Activated naive CD8-positive, alpha-beta T cell treated with anti-CD3 and anti-CD28 coated beads, Interleukin-2, amount 50 U/mL, for 16 hours (primary cell): ENCODE measurements around the gene BPIFA2.
"Not testable (repeated sequence)": the region's sequence is repeated elsewhere in the genome, so short reads cannot be mapped to it uniquely, and the experiment has no call there.

ENCODE experiments used
- DNase-seq: peaks from one replicate; pipeline ENCODE4 v3.0.0-alpha.2; 2020; ENCODE audit warnings: low read depth, low spot score

Gene BPIFA2

DNA sequence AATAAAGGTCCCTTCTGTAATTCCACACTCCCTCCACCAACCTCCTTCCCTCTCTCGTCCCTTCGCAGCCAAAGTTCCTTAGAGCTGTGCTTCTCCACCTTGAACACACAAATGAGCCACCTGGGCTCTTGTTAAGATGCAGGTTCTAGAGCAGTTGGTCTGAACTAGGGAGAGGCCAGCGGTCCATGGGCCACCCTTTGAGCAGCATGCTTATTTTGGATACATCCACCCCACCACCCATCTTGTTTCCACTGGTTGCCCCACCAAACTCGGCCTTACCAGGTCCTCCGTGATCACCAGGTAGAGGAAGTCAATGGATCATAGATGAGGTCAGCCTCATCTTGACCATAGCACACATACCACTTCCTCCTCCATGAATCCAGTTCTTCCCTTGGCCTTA is 7.3 kb upstream of the BPIFA2 start:
- DNase-seq, result no peak

DNA sequence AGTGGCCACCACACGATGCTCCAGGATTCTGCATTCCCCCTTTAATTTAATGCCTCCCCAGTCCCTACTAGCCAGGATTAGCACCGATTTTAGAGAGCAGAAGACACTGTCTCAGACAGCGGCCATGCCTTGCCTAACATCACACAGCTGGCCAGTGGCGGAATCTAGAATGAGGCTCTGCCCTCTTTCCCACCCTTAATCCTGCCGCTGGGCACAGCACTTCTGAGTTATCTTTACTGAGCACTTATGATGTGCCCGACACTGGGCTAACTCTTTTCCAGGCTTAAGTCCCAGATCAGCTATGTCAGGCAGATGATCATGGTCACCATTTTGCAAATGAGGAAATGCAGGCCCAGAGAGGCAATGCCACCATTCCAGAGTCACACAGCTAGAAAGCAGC is 5.6 kb upstream of the BPIFA2 start:
- no peak for DNase-seq

GRCh38 chr20:33162753-33163152 is 5.2 kb upstream of the BPIFA2 start:
- no peak for DNase-seq

DNA sequence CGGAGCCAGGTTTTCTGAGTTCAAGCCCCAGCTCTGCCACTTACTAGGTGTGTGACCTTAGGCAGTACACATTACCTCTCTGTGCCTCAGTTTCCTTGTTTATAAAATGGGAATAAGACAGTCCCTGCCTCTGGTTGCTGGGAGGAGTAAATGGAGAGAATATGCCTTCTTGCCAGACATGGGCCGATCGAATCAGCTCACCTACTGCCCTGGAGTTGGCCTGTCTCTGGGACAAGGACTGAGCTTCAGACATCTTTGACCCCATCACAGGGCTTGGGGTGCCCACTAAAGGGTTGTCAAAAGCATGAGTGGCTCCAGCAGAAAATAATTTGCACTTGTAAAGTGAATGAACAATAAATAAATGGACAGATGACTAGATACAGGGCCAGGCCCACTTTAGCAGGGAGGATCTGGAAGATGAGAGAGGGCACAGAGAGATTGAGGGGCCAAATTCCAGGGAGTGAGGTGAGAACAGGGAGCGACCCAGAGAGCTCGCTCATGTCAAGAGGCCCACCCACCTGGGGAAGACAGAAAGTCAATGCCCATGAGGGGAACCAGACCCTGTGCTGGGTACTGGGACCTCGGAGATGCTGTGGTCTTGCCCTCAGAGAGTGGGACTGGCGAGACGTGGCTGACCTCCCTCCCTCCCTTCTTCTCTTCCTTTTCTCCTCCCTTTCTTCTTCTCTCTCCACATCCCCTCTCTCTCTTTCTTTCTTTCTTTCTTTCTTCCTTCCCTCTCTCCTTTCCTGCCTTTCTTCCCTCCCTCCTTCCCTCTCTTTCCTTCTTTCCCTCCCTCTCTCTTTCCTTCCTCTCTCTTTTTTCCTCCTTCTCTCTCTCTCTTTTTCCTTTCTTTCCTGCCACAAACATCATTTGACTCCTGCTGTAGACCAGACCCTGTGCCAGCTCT is 3.9 kb upstream of the BPIFA2 start:
- no peak for DNase-seq

DNA sequence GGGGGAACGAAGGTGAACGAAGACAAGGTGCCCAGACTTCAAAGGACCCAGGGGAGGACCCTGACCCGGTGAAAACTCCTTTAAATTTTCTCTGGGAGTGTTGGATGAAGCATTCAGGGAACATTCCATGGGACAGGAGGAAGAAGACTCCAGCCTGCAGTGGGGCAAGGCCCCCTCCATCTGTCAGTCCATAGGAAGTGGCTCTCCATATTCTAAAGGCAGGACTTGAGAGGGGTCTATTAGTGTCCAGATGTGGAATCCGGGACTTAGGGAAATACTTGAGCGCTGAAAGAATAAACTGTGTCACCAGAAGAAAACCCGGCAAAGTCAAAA is 3.2 kb upstream of the BPIFA2 start:
- no peak for DNase-seq

- DNase-seq, result no peak
Observed at GRCh38 chr20:33165416-33166055, 2.4 kb upstream of the BPIFA2 start.

- DNase-seq, result no peak
Observed at GRCh38 chr20:33166533-33167113, 1.3 kb upstream of the BPIFA2 start.

DNA sequence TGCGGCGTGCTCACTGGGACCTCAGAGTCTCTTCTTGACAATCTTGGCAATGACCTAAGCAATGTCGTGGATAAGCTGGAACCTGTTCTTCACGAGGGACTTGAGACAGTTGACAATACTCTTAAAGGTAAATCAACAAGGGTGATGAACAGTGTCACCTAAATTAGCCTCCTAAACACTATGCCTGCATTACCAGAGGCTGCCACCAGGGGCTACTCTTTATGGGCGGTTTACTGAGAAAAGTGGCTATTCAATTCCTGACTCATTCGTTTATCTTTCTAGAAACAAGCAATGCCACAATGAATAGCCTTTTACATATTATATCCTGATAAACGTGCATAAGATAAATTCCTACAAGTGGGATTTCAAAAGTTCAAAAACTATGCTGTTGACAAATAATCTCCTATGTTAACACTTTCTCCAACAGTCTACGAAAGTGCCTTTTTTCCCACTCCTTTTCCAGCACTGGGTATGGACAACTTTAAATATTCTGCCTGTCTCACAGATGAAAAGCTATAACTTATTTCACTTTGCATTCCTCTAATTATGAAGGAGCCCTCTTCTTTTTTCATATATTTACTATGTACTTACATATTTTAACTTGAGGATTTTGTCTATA is 1.3 kb downstream of the BPIFA2 start:
- no peak for DNase-seq

DNA sequence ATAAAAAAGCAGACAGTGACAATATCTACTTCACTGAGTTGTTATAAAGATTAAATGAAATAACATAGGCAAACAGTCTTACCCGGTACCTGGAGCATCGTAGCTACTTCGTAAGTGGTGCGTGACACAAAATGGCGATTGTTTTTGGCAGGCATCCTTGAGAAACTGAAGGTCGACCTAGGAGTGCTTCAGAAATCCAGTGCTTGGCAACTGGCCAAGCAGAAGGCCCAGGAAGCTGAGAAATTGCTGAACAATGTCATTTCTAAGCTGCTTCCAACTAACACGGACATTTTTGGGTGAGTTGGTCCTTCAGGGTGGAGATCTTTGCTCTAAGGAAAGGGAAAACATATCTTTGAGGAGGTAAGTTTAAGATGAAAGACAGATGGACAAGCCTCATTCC is 4.8 kb downstream of the BPIFA2 start:
- DNase-seq, result no peak

- DNase-seq, result no peak
Observed at GRCh38 chr20:33175123-33175522, 7.2 kb downstream of the BPIFA2 start.

DNA sequence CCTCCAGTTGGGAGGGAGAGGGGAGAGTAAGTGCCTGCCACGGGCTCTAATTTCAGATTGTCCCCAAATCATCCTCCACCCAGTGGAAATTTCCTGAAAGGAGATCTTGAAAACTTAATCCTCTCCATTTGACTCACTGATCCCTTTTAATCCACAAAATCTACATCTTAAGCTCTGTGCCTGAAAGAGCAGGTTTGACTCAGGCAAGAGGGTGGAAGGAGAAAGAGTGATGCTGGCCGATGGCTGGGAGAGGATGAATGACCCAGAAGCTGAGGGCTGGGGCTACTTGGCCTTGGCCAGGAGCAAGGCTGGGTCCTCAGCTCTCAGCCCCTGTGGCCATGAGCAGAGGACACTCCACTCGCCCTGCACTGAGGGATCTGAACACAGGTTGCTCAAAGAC is 8.1 kb downstream of the BPIFA2 start:
- DNase-seq, result no peak

GRCh38 chr20:33177866-33178265 is 9.9 kb downstream of the BPIFA2 start:
- no peak for DNase-seq

GRCh38 chr20:33178726-33179125 is 10.8 kb downstream of the BPIFA2 start:
- no peak for DNase-seq

GRCh38 chr20:33180169-33180568 is 12.2 kb downstream of the BPIFA2 start:
- no peak for DNase-seq

GRCh38 chr20:33181482-33182093 is 13.6 kb downstream of the BPIFA2 start:
- no peak for DNase-seq

- DNase-seq, result no peak
Observed at GRCh38 chr20:33183312-33183711, 15.4 kb downstream of the BPIFA2 start.

- not testable (repeated sequence) for DNase-seq
Observed at GRCh38 chr20:33185031-33185590, 17.2 kb downstream of the BPIFA2 start.

GRCh38 chr20:33187491-33187890 is 19.5 kb downstream of the BPIFA2 start:
- no peak for DNase-seq

DNA sequence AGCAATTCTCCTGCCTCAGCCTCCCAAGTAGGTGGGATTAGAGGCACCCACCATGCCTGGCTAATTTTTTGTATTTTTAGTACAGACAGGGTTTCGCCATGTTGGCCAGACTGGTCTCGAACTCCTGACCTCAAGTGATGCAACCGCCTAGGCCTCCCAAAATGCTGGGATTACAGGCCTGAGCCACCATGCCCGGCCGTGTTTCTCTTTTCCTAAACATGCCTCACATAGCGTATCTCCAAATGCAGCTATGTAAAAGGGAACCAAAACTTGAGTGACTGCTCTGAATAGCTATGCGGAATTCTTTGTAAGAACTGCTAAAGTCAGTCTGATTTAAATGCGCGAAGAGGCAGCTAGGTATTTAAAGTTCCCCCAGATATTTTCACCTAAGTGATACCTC is 20.5 kb downstream of the BPIFA2 start:
- DNase-seq, result no peak

- no peak for DNase-seq
Observed at GRCh38 chr20:33191484-33191883, 23.5 kb downstream of the BPIFA2 start.

GRCh38 chr20:33191955-33192354 is 24.0 kb downstream of the BPIFA2 start:
- no peak for DNase-seq
